SK-N-SH (cell line): Measurements from ENCODE around the gene DUSP5.

Source experiments
- CTCF ChIP-seq: fragments of 200-600 bp; sonication (generic); IDR thresholded peaks from 2 replicates; pipeline ENCODE4 v1.6.1; 2017; ENCODE audit warnings: antibody characterized with exemption, mild to moderate bottlenecking, moderate library complexity
- USF2 ChIP-seq: fragments of 150-350 bp; IDR thresholded peaks from 2 replicates; pipeline ENCODE4 v1.6.1; 2017; ENCODE audit warnings: antibody characterized with exemption, low read length, low read depth, borderline replicate concordance

GRCh38 chr10:110514848-110515247 is 17.1 kb downstream of the DUSP5 start:
- TF ChIP-seq USF2 (no peak), CTCF (no peak)
